Duodenal mucosa (tissue), 2 donors: ENCODE data around the gene IFIT3.

Source experiments
- H3K27ac ChIP-seq: one replicate; pipeline ENCODE4 v1.7.0; 2013; ENCODE audit warnings: low read depth, low read length
- H3K27me3 ChIP-seq, 2 donors: one replicate each; pipeline ENCODE4 v1.7.0; 2013; ENCODE audit warnings: low read length in 2 of 2, control low read depth in 1 of 2; ENCODE audit not compliant: insufficient read depth in 2 of 2, control insufficient read depth in 1 of 2
- H3K36me3 ChIP-seq, 2 donors: one replicate each; pipeline ENCODE4 v1.7.0; 2013; ENCODE audit warnings: low read length in 2 of 2, control low read depth in 1 of 2; ENCODE audit not compliant: insufficient read depth in 2 of 2, control insufficient read depth in 1 of 2
- H3K4me1 ChIP-seq, 2 donors: one replicate each; pipeline ENCODE4 v1.7.0; 2013; ENCODE audit warnings: low read length in 2 of 2, control low read depth in 1 of 2; ENCODE audit not compliant: insufficient read depth in 2 of 2, control insufficient read depth in 1 of 2
- H3K4me3 ChIP-seq, 2 donors: one replicate each; pipeline ENCODE4 v1.7.0; 2013; ENCODE audit warnings: low read length in 2 of 2, low read depth in 1 of 2
- H3K9ac ChIP-seq, 2 donors: one replicate each; pipeline ENCODE4 v1.7.0; 2013; ENCODE audit warnings: low read length in 2 of 2, low read depth in 1 of 2
- H3K9me3 ChIP-seq, 2 donors: one replicate each; pipeline ENCODE4 v1.7.0; 2013; ENCODE audit warnings: low read length in 2 of 2, control low read depth in 1 of 2; ENCODE audit not compliant: control insufficient read depth in 1 of 2

The IFIT3 gene

DNA sequence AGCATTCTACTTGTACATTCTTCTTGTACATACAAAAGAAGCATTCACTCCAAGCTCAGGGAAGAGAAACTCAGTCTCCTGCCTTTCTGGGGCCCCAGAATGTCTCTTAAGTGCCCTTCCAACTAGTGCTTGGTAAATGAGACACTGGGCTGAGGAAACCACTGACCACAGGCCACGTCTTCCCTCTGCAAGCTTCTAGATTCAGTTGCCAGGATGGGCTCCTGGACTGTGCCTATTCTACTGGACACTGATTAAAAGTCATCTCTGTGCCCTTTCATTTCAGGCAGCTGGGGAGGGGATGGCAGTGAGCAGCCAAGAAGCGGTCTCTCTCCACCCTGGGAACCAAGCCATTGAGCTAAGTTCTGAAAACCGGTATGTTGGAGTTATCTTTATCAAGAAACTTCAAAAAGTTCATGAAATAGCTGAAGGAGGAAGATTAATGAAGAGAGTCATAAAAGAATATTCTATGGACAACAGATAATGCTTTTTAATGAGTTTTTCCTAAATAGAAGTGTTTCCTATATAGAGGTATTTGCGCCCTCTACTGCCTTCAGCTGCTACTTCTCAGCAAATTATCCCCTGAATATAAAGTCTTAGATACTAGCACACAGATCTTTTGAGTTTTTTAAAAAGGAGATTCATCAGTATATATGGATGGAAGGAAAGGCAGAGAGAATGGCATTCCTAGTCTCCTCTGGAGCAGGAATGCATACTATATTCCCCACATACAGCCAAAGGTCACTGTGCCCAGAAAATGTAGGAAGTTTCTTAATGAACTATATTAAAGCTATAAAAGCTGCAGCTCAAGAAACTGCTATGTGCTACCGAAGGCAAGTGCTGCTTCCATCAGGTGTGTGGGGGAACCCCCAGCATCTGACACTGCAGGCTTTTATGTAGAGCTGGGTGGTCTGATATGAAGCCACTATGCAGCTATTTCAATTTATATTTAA is 41.6 kb downstream of the IFIT3 start:
- no peaks in the 10 kb centered on the region for H3K27me3 ChIP-seq
- H3K36me3 ChIP-seq: no peaks in the 10 kb centered on the region
- H3K27ac ChIP-seq: no peak overlapping the region
- peaks cover 20 to 22% of the 10 kb centered on the region in 2 donors for H3K4me1 ChIP-seq
- no peak overlapping the region for H3K4me3 ChIP-seq
- no peak overlapping the region for H3K9ac ChIP-seq
- no peaks in the 10 kb centered on the region for H3K9me3 ChIP-seq

GRCh38 chr10:89371079-89371478 is 43.3 kb downstream of the IFIT3 start:
- Histone ChIP-seq H3K4me1 (peaks cover 28 to 29% of the 10 kb centered on the region in 2 donors), H3K4me3 (no peak overlapping the region), H3K27ac (no peak overlapping the region), H3K9me3 (no peaks in the 10 kb centered on the region), H3K9ac (no peak overlapping the region), H3K36me3 (no peaks in the 10 kb centered on the region), H3K27me3 (no peaks in the 10 kb centered on the region)

DNA sequence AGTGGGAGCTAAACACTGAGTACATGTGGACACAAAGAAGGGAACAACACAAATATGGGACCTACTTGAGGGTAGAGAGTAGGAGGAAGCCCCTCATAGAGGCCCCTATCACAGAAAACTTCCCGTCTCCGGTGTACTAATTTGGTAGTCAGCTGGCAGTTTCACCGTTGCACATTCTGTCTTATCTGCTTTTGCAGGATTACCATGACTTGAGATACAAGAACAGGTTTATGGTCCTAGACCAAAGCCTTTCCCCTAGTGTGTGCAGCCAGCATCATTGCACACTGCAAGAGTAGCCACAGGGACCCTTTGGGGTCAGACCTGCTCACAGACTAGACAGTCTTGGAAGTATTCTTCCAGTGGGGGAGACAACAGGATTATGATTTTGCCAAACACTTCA is 44.2 kb downstream of the IFIT3 start:
- no peaks in the 10 kb centered on the region for H3K9me3 ChIP-seq
- no peaks in the 10 kb centered on the region for H3K27me3 ChIP-seq
- H3K4me3 ChIP-seq: no peak overlapping the region
- no peak overlapping the region for H3K27ac ChIP-seq
- peaks cover 28 to 29% of the 10 kb centered on the region in 2 donors for H3K4me1 ChIP-seq
- no peaks in the 10 kb centered on the region for H3K36me3 ChIP-seq
- no peak overlapping the region for H3K9ac ChIP-seq

DNA sequence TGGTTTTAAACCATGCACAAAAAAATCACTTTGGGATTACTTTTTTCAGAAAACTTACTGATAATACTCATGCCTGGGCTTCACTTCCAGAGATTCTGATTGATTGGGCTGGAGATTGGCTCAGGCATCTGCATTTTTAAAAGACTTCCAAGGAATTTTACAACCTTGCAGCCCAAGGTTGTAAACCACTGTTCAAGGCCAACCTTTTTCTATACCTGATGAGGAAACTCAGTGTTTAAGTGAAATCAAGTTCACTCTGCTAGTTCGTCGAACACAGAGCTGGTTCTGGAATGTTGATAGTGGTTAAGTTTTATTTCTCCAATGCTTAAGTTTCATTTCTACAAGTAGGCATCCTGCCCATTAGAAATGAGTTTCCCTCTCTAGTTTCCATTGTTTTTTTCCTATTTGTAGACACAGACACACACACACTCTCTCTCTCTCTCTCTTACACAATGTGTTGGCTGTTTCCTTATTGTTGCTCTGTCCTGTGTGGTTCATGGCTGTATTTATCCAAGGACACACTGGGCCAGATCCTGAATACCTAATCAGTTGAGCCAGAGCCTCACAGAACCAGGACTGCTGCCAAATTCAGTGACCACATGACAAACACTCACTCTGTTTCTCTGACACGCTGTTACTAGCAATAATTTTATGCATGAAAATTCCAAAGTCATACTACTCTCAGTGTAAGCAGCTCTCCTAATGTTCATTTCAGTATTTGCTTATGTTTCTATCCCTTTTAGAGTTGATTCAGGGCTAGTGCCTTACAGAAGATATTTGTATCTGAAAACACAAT is 46.3 kb downstream of the IFIT3 start:
- Histone ChIP-seq H3K9ac (no peak overlapping the region), H3K4me3 (peak overlapping the region in 1 of 2 donors; percentile 7), H3K27ac (peak overlapping the region; percentile 63), H3K27me3 (no peaks in the 10 kb centered on the region), H3K9me3 (no peaks in the 10 kb centered on the region), H3K36me3 (no peaks in the 10 kb centered on the region), H3K4me1 (peaks cover 20 to 23% of the 10 kb centered on the region in 2 donors)

DNA sequence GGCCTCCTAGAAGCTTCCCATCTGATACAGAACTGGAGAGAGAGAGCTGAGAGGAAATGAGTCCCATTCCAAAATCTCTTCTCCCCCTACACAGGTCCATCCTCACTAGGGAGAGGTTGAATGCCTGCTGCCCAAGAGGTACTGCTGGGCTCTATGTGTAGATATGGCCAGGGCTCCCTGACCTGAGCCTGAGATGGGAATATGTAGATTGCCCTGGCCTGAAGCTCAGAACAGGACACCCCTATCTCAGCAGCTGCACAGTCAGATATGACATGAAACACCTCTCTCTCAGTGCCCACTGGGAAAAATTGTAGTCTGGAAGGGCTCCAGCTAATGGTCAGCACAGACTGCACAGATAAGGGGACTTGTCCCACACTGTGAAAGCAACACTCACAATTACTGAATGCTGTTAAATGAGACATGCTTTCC is 46.9 kb downstream of the IFIT3 start:
- Histone ChIP-seq H3K4me1 (peaks cover 20 to 21% of the 10 kb centered on the region in 2 donors), H3K4me3 (no peak overlapping the region), H3K9me3 (no peaks in the 10 kb centered on the region), H3K27me3 (no peaks in the 10 kb centered on the region), H3K9ac (no peak overlapping the region), H3K27ac (peak overlapping the region; percentile 63), H3K36me3 (no peaks in the 10 kb centered on the region)

DNA sequence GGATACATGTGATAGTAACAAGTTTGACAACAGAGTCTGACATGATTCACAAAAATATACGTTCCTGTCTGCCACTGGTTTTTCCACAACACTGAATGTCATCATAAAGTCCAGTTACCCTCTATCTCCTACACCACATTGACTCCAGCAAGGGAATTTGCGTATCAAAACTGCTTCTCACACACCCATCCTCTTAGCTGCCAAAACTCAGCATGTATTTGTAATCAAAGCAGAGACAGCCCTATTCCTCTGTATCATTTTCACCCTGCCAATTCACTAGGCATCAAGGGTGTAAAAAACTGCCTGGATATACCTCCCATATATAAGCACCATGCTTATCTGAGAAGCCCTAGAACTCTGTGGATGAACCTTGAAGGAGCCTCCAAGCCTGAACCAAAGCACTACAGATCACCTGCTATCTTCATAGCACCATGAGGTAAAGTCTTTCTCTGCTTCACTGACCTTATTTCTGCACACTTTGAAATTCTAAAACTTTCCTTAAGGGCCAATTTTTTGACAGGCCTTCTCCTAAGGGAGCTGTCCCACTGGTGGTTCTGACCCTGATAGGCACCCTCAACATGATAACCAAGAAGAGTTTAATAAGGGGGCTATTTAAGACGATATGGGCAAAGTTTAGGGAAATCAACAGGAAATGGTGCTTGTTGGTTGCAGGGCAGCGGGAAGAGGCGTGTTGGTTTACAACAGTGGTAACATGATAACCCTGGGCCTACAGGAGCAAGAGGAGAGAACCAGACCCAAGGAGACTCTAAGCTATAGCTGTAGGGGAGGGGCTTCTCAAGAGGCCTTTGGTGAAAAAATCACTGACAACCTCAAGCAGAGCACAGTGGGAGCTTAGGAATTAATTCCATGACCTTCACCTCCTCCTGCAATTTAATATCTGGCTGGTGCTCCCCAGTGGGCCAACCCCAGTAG is 50.2 kb downstream of the IFIT3 start, which contains the start of gene IFIT1B:
TSS of gene IFIT1B (plus strand) at position 352 of the 933 bp plus-strand sequence. CDS start at position 432, 80 bp downstream.
- no peak within 1 kb of the TSS for H3K9ac ChIP-seq
- H3K36me3 ChIP-seq: no peaks in the 10 kb centered on the region
- no peaks in the 10 kb centered on the region for H3K9me3 ChIP-seq

GRCh38 chr10:89379103-89379502 is 51.3 kb downstream of the IFIT3 start:
- H3K27ac ChIP-seq: no peak overlapping the region
- peaks cover 10 to 11% of the 10 kb centered on the region in 2 donors for H3K4me1 ChIP-seq
- no peak overlapping the region for H3K9ac ChIP-seq
- no peaks in the 10 kb centered on the region for H3K36me3 ChIP-seq
- H3K4me3 ChIP-seq: no peak overlapping the region
- H3K27me3 ChIP-seq: no peaks in the 10 kb centered on the region
- no peaks in the 10 kb centered on the region for H3K9me3 ChIP-seq

More for the DNA sequence above, 50.2 kb downstream of the IFIT3 start, which contains the start of gene IFIT1B:
- no peak within 1 kb of the TSS for H3K4me3 ChIP-seq
- H3K27me3 ChIP-seq: no peaks in the 10 kb centered on the region
- H3K27ac ChIP-seq: no peak within 1 kb of the TSS
- H3K4me1 ChIP-seq: peaks cover 20 to 21% of the 10 kb centered on the region in 2 donors

DNA sequence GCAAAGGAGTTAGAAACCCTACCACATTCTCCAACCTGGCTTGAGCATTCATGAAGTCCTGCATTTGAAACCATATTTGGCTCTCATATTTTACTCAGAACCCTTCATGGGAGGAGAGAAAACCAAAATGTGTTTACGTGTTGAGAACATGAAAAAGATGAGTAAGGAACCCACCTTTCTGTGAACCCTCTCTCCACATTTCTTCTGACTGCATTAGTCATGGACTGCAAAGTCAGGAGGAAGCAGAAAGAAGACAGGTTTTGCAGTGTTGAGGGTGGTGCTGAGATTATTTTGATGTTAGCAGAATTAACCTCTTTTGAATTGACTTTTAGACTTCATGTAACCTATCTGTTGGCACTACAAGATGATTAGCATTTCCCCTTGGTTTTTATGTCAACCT is 55.0 kb downstream of the IFIT3 start:
- Histone ChIP-seq H3K9me3 (no peaks in the 10 kb centered on the region), H3K4me1 (peaks cover 0 to 2% of the 10 kb centered on the region in 2 donors), H3K4me3 (no peak overlapping the region), H3K27me3 (no peaks in the 10 kb centered on the region), H3K36me3 (no peaks in the 10 kb centered on the region), H3K27ac (no peak overlapping the region), H3K9ac (no peak overlapping the region)

GRCh38 chr10:89384474-89385340 is 56.9 kb downstream of the IFIT3 start:
- no peaks in the 10 kb centered on the region for H3K36me3 ChIP-seq
- H3K9ac ChIP-seq: no peak overlapping the region
- no peak overlapping the region for H3K27ac ChIP-seq
- H3K4me1 ChIP-seq: peaks cover 0 to 2% of the 10 kb centered on the region in 2 donors
- H3K9me3 ChIP-seq: no peaks in the 10 kb centered on the region
- no peak overlapping the region for H3K4me3 ChIP-seq
- no peaks in the 10 kb centered on the region for H3K27me3 ChIP-seq
